Measurements from ENCODE around the gene DLGAP3. TPM values are rescaled to one million over a fixed set of nuclear protein-coding genes. Genes with fewer than 3 reads are reported as not detected.

Gene DLGAP3
- polyA plus RNA-seq, 2 of the 4 experiments (the other 2 are of a cell fraction) = 0.05 TPM; not detected in 1

GRCh38 chr1:34929853-34930701 lies 627 bp upstream of the DLGAP3 start:
- DNase-seq (ENCODE audit: low read depth in 1 of 2, low spot score in 1 of 2) (no peak), ATAC-seq (peak in 1 of 2 experiments; percentile 61; a peak in 3 of 6 replicates), FAIRE-seq (no peak)
- H3K4me1 ChIP-seq = 0 out of 3 replicates have a peak, but pooled peaks cover 3% of the 10 kb centered on the region
- no peak for TF ChIP-seq NFE2L2 (conservative IDR thresholded peaks at IDR 0.05; ENCODE audit: low read length)
- no peak for TF ChIP-seq EHF (CRISPR knock-in tag; IDR thresholded peaks at IDR 0.05)
- no peak for TF ChIP-seq ATOH8 (CRISPR knock-in tag; IDR thresholded peaks at IDR 0.05; ENCODE audit: low read depth)
- no peak for TF ChIP-seq ZFP36 (IDR thresholded peaks at IDR 0.05; ENCODE audit: borderline replicate concordance, partially characterized antibody)
- TF ChIP-seq USF2 (IDR thresholded peaks at IDR 0.05) = no peak
- no peak for TF ChIP-seq HMGXB4 (CRISPR knock-in tag; IDR thresholded peaks at IDR 0.05; ENCODE audit: borderline replicate concordance)
- TF ChIP-seq RNF2 (IDR thresholded peaks at IDR 0.05; ENCODE audit: borderline replicate concordance, low read depth) = no peak
- TF ChIP-seq MAZ (IDR thresholded peaks at IDR 0.05; ENCODE audit: borderline replicate concordance, low read depth, low read length) = no peak
- TF ChIP-seq MAX (IDR thresholded peaks at IDR 0.05) = no peak
- no peak for TF ChIP-seq CBX8 (IDR thresholded peaks at IDR 0.05)
- no peak for TF ChIP-seq TP53 (CRISPR knock-in tag; IDR thresholded peaks at IDR 0.05)
- no peak for TF ChIP-seq HOXB13 (CRISPR knock-in tag; IDR thresholded peaks at IDR 0.05; ENCODE audit: low read depth)
- no peak for TF ChIP-seq E2F6 (IDR thresholded peaks at IDR 0.05; ENCODE audit: borderline replicate concordance, low read depth)
- H3K4me3 ChIP-seq = peak overlapping the region; percentile 68
- CTCF ChIA-PET = interaction anchor here (0.6 to 1.1 kb wide), 2 partner anchors 19 to 70 kb away, joined by 3 read pairs; partner anchors contain the start of gene SMIM12
- POLR2A ChIA-PET = no interaction called here
- H3K9me3 ChIP-seq = no peaks in the 10 kb centered on the region
- WGBS (ENCODE audit: missing lambda C conversion rate) = 10% methylated on average over 4 of the region's 61 CpGs
- H3K4me2 ChIP-seq = peak overlapping the region; percentile 100
- peak overlapping the region in 1 of 2 experiments; percentile 75; a peak in 2 of 6 replicates for H3K27ac ChIP-seq

- no peak for FAIRE-seq
- Histone ChIP-seq H3K4me2 (peak overlapping the region; percentile 100), H3K9me3 (no peaks in the 10 kb centered on the region), H3K4me3 (peak overlapping the region; percentile 68), H3K27ac (peak overlapping the region in 1 of 2 experiments; percentile 75; a peak in 2 of 6 replicates), H3K4me1 (0 out of 3 replicates have a peak, but pooled peaks cover 3% of the 10 kb centered on the region)
- 26% methylated on average over 12 of the region's 66 CpGs for WGBS (ENCODE audit: missing lambda C conversion rate)
- ChIA-PET POLR2A (no interaction called here), CTCF (interaction anchor here (1.1 kb wide), 1 partner anchor 69 kb away, joined by 3 read pairs; the partner anchor contains the start of gene SMIM12)
- TF ChIP-seq CHD4 (IDR thresholded peaks at IDR 0.05; ENCODE audit: borderline replicate concordance) (no peak), CBX2 (IDR thresholded peaks at IDR 0.05; ENCODE audit: borderline replicate concordance, low read depth) (no peak), MAZ (IDR thresholded peaks at IDR 0.05; ENCODE audit: borderline replicate concordance, low read depth, low read length) (no peak), BHLHE40 (IDR thresholded peaks at IDR 0.05; ENCODE audit: low read depth, low read length) (no peak), TP53 (CRISPR knock-in tag; IDR thresholded peaks at IDR 0.05) (no peak), KDM1A (IDR thresholded peaks at IDR 0.05; ENCODE audit: low read depth) (no peak), GATA3 (IDR thresholded peaks at IDR 0.05; ENCODE audit: borderline replicate concordance) (no peak), CTCF (IDR thresholded peaks at IDR 0.05) (no peak), FOSB (CRISPR knock-in tag; IDR thresholded peaks at IDR 0.05) (no peak), JUNB (IDR thresholded peaks at IDR 0.05) (no peak)
- DNase-seq (ENCODE audit: low read depth in 1 of 2, low spot score in 1 of 2) = no peak
- ATAC-seq = 0 out of 6 replicates have a peak, but pooled peaks of 1 of the 2 experiments have one; percentile 7
Measured at GRCh38 chr1:34928699-34929496, 552 bp downstream of the DLGAP3 start.

All from A549 (cell line).